HG03378 (cell line): ENCODE measurements around the gene TMEM131L.
"Not testable (repeated sequence)": the region's sequence is repeated elsewhere in the genome, so short reads cannot be mapped to it uniquely, and the experiment has no call there.

Source experiments
- ATAC-seq: cut with Tn5 transposase; IDR thresholded peaks from one replicate; pipeline ENCODE4 v1.9.1; 2021; ENCODE audit warnings: mild to moderate bottlenecking, moderate library complexity; ENCODE audit not compliant: unreplicated experiment

TMEM131L gene, protein sequence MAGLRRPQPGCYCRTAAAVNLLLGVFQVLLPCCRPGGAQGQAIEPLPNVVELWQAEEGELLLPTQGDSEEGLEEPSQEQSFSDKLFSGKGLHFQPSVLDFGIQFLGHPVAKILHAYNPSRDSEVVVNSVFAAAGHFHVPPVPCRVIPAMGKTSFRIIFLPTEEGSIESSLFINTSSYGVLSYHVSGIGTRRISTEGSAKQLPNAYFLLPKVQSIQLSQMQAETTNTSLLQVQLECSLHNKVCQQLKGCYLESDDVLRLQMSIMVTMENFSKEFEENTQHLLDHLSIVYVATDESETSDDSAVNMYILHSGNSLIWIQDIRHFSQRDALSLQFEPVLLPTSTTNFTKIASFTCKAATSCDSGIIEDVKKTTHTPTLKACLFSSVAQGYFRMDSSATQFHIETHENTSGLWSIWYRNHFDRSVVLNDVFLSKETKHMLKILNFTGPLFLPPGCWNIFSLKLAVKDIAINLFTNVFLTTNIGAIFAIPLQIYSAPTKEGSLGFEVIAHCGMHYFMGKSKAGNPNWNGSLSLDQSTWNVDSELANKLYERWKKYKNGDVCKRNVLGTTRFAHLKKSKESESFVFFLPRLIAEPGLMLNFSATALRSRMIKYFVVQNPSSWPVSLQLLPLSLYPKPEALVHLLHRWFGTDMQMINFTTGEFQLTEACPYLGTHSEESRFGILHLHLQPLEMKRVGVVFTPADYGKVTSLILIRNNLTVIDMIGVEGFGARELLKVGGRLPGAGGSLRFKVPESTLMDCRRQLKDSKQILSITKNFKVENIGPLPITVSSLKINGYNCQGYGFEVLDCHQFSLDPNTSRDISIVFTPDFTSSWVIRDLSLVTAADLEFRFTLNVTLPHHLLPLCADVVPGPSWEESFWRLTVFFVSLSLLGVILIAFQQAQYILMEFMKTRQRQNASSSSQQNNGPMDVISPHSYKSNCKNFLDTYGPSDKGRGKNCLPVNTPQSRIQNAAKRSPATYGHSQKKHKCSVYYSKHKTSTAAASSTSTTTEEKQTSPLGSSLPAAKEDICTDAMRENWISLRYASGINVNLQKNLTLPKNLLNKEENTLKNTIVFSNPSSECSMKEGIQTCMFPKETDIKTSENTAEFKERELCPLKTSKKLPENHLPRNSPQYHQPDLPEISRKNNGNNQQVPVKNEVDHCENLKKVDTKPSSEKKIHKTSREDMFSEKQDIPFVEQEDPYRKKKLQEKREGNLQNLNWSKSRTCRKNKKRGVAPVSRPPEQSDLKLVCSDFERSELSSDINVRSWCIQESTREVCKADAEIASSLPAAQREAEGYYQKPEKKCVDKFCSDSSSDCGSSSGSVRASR (N-terminal part only)

DNA sequence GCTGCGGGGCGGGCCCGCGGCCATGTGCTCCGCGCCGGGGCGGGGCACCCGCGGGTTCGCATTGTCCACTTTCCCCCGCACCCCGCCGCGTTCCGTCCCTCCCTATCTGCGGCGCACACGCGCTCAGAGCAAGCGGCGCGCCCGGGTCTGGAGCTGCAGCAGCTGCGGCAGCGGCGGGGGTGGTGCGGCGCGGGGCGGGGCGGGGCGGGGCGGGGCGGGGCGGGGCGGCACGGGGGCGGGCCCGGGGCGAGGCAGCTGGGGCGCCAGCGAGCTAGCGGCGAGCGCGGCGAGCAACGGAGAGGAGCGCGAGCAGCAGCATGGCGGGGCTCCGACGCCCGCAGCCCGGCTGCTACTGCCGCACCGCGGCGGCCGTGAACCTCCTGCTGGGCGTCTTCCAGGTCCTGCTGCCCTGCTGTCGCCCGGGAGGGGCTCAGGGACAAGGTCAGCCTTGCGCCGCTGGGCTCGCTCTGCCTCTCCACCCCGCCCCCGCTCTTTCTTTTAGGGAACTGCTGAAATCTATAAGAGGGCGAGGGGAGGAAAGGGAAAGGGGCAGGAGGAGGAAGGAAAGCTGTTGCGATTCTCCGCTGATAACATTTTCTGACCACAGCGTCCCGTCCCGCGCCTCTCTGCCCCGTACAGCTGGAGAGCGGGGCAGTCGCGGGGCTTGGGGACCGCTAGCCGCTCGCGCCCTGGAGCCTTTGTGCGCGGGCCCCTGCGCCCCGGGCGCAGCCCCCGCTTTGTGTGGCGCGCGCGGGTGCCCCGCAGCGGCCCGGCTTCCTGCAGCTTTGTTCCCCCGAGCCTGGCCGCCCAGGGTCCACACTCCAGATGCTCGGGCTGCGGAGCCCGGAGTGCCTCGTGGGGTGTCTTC, at the start of gene TMEM131L:
TMEM131L (plus strand) TSS at position 280 of the 868 bp plus-strand sequence; CDS start at position 318, 38 bp downstream.
- no peak for ATAC-seq

DNA sequence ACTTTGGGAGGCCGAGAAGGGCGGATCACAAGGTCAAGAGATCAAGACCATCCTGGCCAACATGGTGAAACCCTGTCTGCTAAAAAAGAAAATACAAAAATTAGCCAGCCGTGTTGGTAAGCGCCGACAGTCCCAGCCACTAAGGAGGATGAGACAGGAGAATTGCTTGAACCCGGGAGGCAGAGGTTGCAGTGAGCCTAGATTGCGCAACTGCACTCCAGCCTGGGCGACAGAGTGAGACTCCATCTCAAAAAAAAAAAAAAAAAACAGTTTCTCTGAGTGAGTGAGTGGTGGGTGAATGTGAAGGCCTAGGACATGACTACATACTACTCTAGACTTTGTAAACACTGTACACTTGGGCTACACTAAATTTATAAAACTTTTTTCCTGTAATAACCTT, 49.7 kb upstream of the TMEM131L start:
- not testable (repeated sequence) for ATAC-seq

DNA sequence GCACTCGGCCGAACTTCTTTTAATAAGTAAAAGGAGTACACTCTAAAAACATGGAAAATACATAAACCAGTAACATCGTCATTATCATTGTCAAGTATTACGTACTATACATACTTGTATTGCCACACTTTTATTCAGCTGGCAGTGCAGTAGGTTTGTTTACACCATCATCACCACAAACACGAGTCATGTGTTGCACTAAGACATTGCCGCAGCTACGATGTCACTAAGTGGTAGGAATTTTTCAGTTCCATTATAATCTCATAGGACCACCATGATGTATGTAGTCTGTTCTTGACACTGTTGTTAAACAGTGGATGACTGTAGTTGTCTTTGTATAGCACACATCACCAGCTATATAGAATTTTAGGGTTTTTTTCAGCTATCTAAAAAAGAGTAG, 48.0 kb upstream of the TMEM131L start:
- no peak for ATAC-seq

DNA sequence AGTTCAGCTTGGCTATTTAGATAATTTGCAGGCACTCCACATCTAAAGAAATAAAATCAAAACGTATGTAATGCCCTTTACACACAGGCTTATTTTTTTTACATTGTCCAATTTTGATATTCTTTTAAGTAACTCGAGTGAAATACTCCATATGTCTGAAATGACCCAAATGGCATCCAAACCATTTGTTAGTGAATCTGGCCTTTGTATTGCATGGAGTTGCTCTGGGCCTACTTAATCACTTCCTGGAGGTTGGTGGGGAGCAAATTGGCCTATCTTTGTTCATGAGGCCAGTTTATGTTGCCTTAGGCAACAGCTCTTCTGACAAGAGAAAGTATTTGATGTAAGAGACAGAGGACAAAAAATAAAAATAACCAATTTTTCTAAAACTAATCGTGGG, 47.6 kb upstream of the TMEM131L start:
- no peak for ATAC-seq

DNA sequence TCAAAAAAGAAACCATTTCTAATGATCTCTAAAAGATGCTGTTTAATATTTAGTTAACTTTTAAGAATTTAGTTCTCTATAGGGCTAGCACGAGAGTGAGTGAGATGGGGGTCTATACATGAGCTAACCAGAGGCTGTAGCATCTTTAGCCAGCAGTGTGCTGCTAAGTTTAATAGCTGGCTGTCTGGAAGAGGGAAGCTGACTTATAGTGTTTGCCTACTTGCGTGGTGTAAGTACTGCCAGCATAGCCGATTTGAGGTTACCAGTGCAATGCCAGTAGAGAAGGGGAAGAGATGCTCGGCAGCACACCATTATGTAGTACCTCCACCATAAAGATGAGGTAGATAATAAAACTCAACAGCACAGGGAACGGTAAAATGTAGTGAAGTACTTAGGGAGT, 47.1 kb upstream of the TMEM131L start:
- no peak for ATAC-seq

DNA sequence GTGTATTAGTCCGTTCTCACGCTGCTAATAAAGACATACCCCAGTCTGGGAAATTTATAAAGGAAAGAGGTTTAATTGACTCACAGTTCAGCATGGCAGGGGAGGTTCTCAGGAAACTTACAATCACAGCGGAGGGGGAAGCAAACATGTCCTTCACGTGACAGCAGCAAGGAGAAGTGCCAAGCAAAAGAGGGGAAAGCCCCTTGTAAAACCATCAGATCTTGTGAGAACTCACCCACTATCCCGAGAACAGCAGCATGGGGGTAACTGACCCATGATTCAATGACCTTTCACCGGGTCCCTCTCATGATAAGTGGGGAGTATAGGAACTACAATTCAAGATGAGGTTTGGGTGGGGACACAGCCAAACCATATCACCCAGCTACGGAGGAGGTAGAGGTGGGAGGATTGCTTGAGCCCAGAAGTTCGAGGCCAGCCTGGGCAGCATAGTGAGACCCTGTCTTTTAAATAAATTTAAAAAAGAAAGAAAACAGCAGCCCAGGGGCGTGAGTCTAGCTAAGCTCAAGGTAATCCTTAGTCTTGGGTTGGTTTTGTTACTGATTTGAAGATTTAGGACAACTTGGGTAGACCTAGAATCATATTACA, 46.4 kb upstream of the TMEM131L start:
- no peak for ATAC-seq

DNA sequence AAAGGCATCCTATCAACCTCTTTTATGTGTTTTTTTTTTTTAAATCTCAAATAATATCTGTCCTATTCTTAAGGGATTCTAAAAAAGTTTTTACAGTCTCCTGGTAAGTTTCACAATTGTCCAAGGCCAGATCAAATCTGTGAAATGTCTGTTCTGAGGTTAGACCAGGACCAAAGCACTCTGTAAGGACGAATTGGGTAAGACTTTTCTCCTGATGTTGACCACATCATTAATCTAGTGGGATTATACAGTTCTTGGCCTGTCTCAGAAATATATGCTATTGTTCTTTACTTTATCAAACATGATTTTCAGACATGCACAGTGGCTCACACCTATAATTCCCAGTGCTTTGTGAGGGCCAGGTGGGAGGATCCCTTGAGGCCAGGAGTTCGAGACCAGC, 45.8 kb upstream of the TMEM131L start:
- no peak for ATAC-seq

DNA sequence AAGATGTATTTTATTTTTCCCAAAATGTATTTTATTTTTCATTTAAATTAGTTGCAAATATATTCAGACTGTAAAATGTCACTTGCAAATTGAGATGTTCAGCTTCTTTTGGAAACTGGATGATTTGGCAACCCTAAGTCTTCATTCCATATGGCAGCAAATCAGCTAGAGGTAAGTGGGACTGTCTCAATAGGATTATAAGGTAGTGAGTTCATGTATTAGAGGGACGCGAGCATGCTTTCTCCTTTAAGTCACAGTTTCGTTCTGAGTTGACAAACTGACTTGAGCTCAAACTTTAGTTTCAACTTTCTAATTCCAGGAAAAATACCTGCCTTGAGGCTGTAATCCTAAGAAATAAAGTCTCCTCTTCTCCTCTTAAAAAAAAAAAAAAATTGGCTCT, 44.2 kb upstream of the TMEM131L start:
- peak; percentile 84 for ATAC-seq

DNA sequence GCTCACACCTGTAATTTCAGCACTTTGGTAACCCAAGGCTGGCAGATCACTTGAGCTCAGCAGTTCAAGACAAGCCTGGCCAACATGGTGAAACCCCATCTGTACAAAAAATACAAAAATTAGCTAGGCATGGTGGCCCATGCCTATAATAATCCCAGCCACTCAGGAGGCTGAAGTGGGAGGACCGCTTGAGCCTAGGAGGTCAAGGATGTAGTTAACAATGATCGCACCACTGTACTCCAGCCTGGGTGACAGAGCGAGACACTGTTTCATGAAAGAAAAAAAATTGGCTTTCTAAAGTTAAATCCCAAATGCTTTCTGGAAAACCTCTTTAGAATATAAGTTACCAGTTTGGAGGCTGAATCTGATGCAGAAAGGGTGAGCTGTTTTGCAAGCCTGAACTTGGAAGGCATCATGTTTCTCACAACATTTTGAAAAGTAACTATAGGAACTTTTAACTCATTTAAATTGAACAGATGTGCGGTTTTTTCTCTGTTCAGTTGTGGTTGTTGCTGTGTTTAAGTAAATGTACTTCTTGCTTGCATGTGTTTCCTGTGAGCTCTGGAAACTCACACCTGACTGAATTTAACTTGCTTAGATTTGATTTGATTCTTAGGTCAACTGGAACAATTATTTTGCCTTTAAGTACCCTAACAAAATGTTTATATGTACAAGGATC, 39.8 kb upstream of the TMEM131L start:
- peak; percentile 44 for ATAC-seq

DNA sequence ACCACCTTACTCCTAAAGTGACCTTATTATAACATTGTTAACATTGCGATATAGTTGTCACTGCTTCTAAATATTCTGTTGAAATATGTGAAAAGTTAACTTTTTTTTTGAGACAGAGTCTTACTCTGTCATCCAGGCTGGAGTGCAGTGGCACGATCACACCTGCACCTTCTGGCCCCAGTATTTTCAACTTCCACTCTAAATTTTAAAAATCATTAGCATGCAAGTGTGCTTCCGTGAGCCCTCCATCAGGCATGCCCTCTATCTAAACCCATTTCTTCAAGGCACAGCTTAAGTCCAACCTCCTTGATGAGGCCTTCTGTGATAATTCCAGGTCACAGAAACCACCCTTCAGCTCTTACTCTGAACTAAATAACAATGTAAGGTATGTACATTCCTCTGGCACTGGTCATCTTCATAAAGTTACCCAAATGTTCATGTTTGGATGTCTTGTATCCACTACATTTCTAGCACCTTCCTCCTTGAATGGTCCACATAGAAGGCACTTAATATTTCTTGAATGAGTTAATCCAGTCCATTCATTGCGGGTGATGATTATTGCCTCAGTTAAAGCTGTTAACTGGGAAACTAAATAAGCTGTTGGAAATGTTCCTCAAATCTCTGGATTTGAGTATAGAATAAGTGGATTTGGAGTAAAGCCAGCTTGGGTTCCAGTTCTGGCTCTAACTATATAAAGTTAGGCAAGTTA, 38.6 kb upstream of the TMEM131L start:
- ATAC-seq: no peak

DNA sequence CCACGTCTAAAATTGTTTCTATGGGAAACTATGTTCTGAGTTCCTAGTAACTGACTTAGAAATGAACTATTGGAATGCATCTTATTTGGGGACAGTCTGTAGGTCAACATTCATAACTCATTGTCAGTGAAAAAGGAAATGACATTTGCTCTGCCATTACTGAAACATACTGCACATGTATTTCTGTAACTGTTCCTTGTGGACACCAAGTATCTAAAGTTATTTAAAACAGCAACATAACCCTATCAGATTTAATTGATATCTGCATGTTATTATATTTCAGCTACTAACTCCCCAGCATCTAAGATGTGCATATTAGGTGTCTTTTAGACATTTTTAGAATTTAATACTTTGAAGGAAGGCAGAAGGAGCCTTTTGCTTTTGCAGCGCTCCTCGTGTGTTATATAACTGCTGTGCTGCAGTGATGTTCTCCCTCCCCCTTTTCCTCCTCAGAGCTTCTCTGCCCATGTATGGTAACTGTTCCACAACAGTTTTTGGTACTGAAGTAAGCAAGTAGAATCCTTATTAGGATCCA, 37.2 kb upstream of the TMEM131L start:
- no peak for ATAC-seq

DNA sequence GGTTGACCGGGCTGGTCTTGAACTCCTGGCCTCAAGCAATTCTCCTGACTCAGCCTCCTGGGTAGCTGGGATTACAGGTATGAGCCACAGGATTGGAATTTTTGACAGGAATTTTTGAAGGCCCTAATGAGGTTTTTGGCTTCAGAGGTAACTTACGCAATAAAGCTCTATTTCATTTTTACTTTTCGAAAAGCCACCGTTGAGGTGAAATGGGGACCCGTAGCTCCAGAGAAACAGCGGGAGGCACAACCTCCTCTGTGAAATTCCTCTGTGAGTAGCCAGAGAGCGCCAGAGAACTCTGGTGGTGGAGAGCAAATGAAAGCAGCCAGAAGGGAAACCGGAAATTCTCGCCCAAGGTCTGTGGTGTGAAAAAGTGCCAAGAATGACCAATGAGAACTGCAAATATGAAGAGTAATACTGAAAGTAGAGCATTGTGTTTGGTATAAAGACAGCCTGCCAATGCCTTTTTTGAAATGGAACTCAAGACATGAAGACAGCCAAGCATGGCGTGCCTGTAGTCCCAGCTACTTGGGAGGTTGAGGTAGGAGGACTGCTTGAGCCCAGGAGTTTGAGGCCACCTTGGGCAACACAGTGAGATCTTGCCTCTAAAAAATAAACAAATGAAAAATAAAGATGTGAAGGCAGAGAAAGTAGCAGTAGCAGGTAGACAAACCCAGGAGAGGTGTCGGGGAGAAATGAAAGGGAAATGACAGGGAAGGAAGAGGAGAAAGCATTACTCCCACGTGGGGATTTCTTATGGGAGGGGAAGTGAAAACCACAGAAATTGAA, 33.0 kb upstream of the TMEM131L start:
- ATAC-seq: peak; percentile 94

DNA sequence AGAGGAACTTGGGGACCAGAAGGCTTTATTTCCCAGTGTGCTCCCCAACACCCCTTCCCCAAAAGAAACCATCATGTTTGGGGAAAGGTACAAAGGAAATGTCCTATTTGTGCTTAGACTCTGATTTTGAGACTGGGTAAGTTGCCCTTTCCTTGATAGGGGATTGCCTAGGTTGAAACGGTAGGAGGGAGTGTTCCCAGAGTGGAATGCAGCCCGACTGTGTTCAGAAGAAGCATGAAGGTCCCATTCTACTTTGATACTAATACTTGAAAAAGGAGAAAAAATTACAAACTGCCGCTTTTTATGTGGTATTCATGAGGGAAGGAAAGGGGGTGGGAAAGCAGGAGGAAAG, 32.4 kb upstream of the TMEM131L start:
- ATAC-seq: no peak

DNA sequence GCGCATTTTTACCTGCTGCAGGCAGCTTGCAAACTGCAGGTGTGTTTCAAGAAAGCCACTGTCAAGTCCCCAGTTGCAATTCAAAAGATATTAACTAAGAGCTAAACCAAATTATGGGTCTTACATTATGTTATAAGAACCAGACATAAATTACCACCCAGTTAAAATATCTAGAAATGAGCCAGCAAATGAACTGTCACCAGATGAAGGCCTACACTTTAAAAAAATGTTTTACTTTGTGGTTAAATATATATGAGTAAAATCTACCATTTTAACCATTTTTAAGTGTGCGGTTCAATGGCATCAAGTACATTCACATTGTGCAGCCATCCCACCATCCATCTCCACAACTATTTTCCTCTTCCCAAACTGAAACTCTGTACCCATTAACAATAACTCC, 32.0 kb upstream of the TMEM131L start:
- ATAC-seq: no peak

DNA sequence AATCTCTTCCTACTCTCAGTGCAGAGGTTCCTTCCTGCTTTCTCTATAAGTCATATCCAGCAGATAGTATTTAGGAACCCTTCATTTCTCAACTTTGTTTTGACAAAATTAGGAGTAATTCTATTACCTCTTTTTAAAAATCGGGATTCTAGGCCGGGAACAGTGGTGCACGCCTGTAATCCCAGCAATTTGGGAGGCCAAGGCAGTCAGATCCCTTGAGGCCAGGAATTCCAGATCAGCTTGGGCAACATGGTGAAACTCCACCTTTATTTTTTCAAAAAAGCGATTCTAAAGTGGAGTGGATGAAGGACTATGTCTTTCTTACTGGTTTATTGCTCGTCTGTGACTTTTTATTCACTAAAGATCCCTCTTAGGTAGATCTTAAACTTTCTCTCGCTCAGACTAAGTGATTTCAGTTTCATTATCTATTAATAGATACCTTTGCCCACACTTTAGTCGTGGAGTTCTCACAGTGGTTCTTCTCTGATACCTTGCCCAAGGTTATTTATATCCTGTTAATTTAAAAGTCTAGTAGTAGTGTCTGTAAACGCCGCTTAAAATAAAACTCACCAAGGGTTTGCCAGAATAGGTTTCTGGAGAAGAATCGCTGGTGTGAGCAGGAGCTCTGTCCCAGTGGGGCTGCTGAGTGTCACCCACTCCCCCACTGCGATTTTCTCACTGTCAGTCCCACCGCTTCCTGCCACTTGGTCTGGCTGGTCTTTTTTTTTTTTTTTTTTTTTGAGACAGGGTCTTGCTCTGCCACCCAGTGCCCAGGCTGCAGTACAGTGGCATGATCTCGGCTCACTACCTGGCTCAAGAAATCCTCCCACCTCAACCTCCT, 27.0 kb upstream of the TMEM131L start:
- ATAC-seq: peak; percentile 75

DNA sequence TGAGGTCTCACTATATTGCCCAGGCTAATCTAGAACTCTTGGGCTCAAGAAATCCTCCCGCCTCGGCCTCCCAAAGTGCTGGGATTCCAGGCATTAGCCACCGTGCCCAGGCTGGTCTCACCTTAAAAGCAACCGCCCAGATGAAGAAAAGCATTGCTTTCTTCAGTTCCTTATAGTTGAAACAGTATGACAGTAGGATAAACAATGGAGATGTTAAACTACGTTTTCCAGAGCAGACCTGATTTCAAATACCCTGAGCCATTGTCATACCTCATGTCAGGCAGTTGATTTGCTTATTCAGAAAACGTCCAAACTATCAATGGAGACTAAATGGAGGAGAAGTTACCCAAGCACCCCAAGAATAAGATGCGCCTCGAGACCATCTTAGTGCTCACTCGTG, 26.3 kb upstream of the TMEM131L start:
- ATAC-seq: peak; percentile 4

DNA sequence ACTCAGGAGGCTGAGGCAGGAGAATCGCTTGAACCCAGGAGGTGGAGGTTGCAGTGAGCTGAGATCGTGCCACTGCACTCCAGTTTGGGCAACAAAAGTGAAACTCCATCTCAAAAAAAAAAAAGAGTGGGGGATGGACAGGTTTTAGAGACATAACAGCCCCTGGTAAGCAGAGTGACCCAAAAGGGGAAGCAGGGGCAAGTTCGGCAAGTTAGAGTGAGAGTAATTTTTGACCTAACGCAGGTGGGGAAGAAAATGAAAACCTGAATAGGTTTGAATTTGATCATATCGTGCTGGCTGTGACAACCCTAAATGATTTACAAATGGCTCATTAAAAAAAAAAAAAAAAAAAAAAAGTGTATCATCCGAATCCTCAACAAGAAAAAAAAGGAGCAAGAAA, 25.7 kb upstream of the TMEM131L start:
- no peak for ATAC-seq
